ENCODE data around the gene SMPD3. TPM values are rescaled to one million over a fixed set of nuclear protein-coding genes. Genes with fewer than 3 reads are reported as not detected.

The SMPD3 gene
- total RNA-seq, 4 donors from 2014 or later = 0.33 to 2.4 (median 1.3) TPM

GRCh38 chr16:68366062-68366461 lies 82.2 kb downstream of the SMPD3 start:
- TF ChIP-seq CTCF (IDR thresholded peaks at IDR 0.05) (no peak), POLR2A (IDR thresholded peaks at IDR 0.05) (no peak)
- no peaks in the 10 kb centered on the region for H3K27me3 ChIP-seq
- DNase-seq = no peak
- 74 to 84% methylated on average over 8 of the region's 8 CpGs for WGBS, 2 donors
- no peak overlapping the region for H3K4me3 ChIP-seq (replicated peaks in 1 of 3)
- no peaks in the 10 kb centered on the region for H3K36me3 ChIP-seq
- no peak overlapping the region for H3K27ac ChIP-seq
- peaks cover 24 to 30% of the 10 kb centered on the region in 2 donors for H3K4me1 ChIP-seq
- no peaks in the 10 kb centered on the region for H3K9me3 ChIP-seq
- intact Hi-C loops (cut with DNase I) = no loop called here

GRCh38 chr16:68365167-68365817 lies 83.0 kb downstream of the SMPD3 start:
- Histone ChIP-seq H3K4me1 (peaks cover 24 to 30% of the 10 kb centered on the region in 2 donors), H3K36me3 (no peaks in the 10 kb centered on the region), H3K4me3 (replicated peaks in 1 of 3) (no peak overlapping the region), H3K27ac (no peak overlapping the region), H3K9me3 (no peaks in the 10 kb centered on the region), H3K27me3 (no peaks in the 10 kb centered on the region)
- WGBS, 2 donors = 85 to 93% methylated on average over 9 to 18 of the region's 18 CpGs
- TF ChIP-seq POLR2A (IDR thresholded peaks at IDR 0.05) (no peak), CTCF (IDR thresholded peaks at IDR 0.05) (no peak)
- no peak for DNase-seq
- intact Hi-C loops (cut with DNase I) = no loop called here

- no peak overlapping the region for H3K27ac ChIP-seq
- WGBS, 2 donors = 54 to 56% methylated on average over 13 to 14 of the region's 14 CpGs
- TF ChIP-seq POLR2A (IDR thresholded peaks at IDR 0.05) = no peak
- no peak for TF ChIP-seq CTCF (IDR thresholded peaks at IDR 0.05)
- DNase-seq = no peak
- H3K36me3 ChIP-seq = no peaks in the 10 kb centered on the region
- no peak overlapping the region for H3K4me3 ChIP-seq (replicated peaks in 1 of 3)
- no peaks in the 10 kb centered on the region for H3K27me3 ChIP-seq
- intact Hi-C loops (cut with DNase I) = no loop called here
- H3K9me3 ChIP-seq = no peaks in the 10 kb centered on the region
- H3K4me1 ChIP-seq = peaks cover 24 to 30% of the 10 kb centered on the region in 2 donors
Observed at GRCh38 chr16:68364561-68364998, 83.7 kb downstream of the SMPD3 start.

GRCh38 chr16:68363658-68364521 lies 84.4 kb downstream of the SMPD3 start:
- no peaks in the 10 kb centered on the region for H3K9me3 ChIP-seq
- H3K27ac ChIP-seq = no peak overlapping the region
- DNase-seq = no peak
- no peak for TF ChIP-seq CTCF (IDR thresholded peaks at IDR 0.05)
- no peak for TF ChIP-seq POLR2A (IDR thresholded peaks at IDR 0.05)
- intact Hi-C loops (cut with DNase I) = no loop called here
- H3K27me3 ChIP-seq = no peaks in the 10 kb centered on the region
- peaks cover 24 to 30% of the 10 kb centered on the region in 2 donors for H3K4me1 ChIP-seq
- 63% methylated on average over 18 to 20 of the region's 22 CpGs for WGBS, 2 donors
- no peaks in the 10 kb centered on the region for H3K36me3 ChIP-seq
- H3K4me3 ChIP-seq (replicated peaks in 1 of 3) = no peak overlapping the region
